Urinary bladder (tissue), 4 donors: Measurements from ENCODE around the gene RPL28. TPM values are rescaled to one million over a fixed set of nuclear protein-coding genes. Genes with fewer than 3 reads are reported as not detected.
"Not testable (repeated sequence)": the region's sequence is repeated elsewhere in the genome, so short reads cannot be mapped to it uniquely, and the experiment has no call there.

Source experiments
- DNase-seq: peaks from one replicate; pipeline ENCODE4 v3.0.0-alpha.2; 2015; ENCODE audit errors: extremely low spot score
- H3K27ac ChIP-seq: one replicate; pipeline ENCODE4 v1.5.1; 2013; ENCODE audit warnings: low read depth, mild to moderate bottlenecking, moderate library complexity
- H3K36me3 ChIP-seq: one replicate; pipeline ENCODE4 v1.6.1; 2013; ENCODE audit warnings: mild to moderate bottlenecking, moderate library complexity; ENCODE audit not compliant: insufficient read depth
- H3K4me1 ChIP-seq: one replicate; pipeline ENCODE4 v1.6.1; 2013; ENCODE audit warnings: mild to moderate bottlenecking, moderate library complexity; ENCODE audit not compliant: insufficient read depth
- H3K4me3 ChIP-seq: one replicate; pipeline ENCODE4 v1.5.1; 2013; ENCODE audit warnings: low read depth, low read length
- WGBS: extraction: QIAGEN DNeasy Blood & Tissue Kit; methylation state at CpG from one replicate; pipeline ENCODE4 v1.1.7; 2013; 5-methylcytosine and 5-hydroxymethylcytosine counted together
- polyA plus RNA-seq: library from polyadenylated mRNA; stranded (reverse); fragments of 200-250 nt; gene quantifications from one replicate; pipeline ENCODE4 v1.2.3, GENCODE V29; 2013
- total RNA-seq: library from RNA; depleted of rRNA; stranded (reverse); fragments of >200 nt; gene quantifications from one replicate; pipeline ENCODE4 v1.2.3, GENCODE V29; 2014
- donor health status: healthy with polysubstance abuse.
- donor health status: healthy.

RPL28 gene
- total and polyA plus RNA-seq, 2 donors, result 141 to 1,449 TPM

DNA sequence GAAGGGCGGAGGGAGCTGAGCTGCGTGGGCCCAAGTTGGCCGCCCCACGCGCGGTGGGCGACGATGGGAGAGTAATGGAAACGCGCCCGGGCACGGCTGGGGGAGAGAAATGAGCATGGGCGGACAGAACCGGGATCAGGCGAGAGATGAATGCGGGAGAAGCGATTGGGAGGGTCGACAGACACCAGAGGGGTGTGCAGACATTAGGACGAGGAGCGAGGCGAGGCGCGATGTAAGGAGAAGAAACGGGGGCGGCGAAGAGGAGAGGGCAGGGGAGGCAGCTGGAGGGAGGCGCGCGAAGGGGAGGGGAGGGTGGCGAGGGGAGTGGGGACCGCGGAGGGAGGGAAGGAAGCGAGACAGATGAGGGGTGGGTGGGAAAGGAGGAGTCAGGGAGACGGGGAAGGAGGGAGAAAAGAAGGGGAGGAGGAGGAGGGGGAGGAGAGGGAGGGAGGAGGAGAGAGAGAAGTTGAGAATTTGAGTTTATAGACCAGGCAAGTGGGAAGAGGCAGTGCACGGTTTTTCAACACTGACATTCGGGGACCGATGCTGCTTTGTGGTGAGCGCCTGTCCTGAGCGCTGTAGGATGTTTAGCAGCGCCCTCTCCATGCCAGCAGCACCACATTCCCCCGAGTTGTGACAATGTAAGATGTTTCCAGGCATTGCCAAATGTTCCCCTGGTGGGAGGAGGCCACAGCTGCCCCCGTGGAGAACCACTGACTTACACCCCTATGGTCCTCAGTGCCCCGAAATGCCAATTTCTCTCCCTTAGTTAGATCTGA, 57.5 kb downstream of the RPL28 start, which contains the start of gene SHISA7:
Gene SHISA7 (minus strand): TSS at position 256 of the 779 bp plus-strand sequence. CDS start 437 bp downstream, outside the sequence.
- WGBS, result 1% methylated on average over 43 of the region's 43 CpGs
- Histone ChIP-seq H3K4me1 (no peaks in the 10 kb centered on the region), H3K36me3 (no peaks in the 10 kb centered on the region), H3K27ac (no peak within 1 kb of the TSS), H3K4me3 (no peak within 1 kb of the TSS)
- no peak for DNase-seq

GRCh38 chr19:55443824-55444480, 58.2 kb downstream of the RPL28 start:
- WGBS, result 40% methylated on average over 18 of the region's 18 CpGs
- H3K36me3 ChIP-seq, result no peaks in the 10 kb centered on the region

DNA sequence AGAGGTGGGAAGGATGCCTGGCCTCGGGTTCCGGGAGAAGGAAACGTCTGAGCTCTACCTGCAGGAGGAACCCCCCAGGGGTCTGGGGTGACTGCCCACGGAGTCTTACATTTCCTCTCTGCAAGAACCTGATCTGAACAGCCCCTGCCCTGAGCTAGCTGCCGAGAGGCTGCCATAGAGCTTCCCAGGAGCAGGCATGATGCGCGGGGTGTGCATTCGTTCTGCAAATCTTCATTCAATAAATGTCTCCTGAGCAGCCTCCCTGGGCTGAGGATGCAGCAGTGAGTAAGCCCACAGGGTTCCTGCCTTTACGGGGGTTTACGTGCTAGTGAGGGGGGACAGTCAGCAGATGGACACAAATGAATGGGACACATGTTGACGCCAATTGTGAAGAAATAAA, 58.9 kb downstream of the RPL28 start:
- no peak for DNase-seq
- 42% methylated on average over 11 of the region's 11 CpGs for WGBS
- Histone ChIP-seq H3K36me3 (no peaks in the 10 kb centered on the region), H3K4me3 (no peak overlapping the region), H3K4me1 (no peaks in the 10 kb centered on the region), H3K27ac (no peak overlapping the region)

More at GRCh38 chr19:55443824-55444480, 58.2 kb downstream of the RPL28 start:
- no peak overlapping the region for H3K27ac ChIP-seq
- no peaks in the 10 kb centered on the region for H3K4me1 ChIP-seq
- H3K4me3 ChIP-seq, result no peak overlapping the region
- no peak for DNase-seq

DNA sequence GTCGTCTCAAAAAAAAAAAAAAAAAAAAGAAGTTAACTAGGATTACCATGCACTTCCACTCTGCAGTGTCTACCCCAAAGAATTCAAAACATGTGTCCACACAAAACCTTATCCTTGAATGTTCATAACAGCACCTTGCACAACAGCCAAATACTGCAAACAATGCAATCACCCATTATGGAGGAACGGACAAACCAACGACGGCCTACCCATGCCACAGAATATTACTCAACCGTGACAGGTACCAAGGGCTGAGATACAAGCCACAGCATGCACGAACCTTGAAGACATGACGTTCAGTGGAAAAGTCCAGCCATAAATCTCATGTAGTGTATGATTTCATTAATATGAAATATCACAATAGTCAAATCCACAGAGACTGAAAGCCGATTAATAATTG, 60.3 kb downstream of the RPL28 start:
- WGBS, result 67% methylated on average over 8 of the region's 8 CpGs
- H3K27ac ChIP-seq, result no peak overlapping the region
- H3K4me3 ChIP-seq, result no peak overlapping the region
- no peaks in the 10 kb centered on the region for H3K36me3 ChIP-seq
- no peak for DNase-seq
- no peaks in the 10 kb centered on the region for H3K4me1 ChIP-seq

GRCh38 chr19:55447421-55448174, 61.9 kb downstream of the RPL28 start:
- no peaks in the 10 kb centered on the region for H3K4me1 ChIP-seq
- no peak overlapping the region for H3K27ac ChIP-seq
- DNase-seq, result no peak
- H3K4me3 ChIP-seq, result no peak overlapping the region
- WGBS, result 31% methylated on average over 16 of the region's 16 CpGs
- no peaks in the 10 kb centered on the region for H3K36me3 ChIP-seq

GRCh38 chr19:55448175-55448490, 62.4 kb downstream of the RPL28 start:
- H3K4me1 ChIP-seq, DNase-seq, H3K27ac ChIP-seq, H3K4me3 ChIP-seq, H3K36me3 ChIP-seq: not testable (repeated sequence)
- 87% methylated on average over 5 of the region's 5 CpGs for WGBS

DNA sequence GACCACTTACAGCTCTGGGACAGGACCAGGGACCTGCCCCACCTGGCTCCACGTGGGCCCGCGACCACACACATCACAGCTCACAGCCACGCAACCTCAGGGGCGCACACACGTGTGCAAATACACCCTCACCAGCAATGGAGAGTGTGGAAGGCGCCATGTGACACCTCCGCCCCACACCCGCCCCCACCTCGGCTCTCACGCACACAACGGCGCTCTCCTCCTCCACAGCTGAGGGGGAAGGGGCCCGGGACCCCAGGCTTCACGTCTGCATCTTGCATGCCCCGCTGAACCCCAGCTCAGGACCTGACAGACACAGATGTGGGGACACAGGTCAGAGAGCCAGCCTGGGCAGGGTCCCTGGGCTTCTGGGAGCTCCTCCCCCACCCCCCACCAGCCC, 63.7 kb downstream of the RPL28 start:
- 34% methylated on average over 16 of the region's 16 CpGs for WGBS

DNA sequence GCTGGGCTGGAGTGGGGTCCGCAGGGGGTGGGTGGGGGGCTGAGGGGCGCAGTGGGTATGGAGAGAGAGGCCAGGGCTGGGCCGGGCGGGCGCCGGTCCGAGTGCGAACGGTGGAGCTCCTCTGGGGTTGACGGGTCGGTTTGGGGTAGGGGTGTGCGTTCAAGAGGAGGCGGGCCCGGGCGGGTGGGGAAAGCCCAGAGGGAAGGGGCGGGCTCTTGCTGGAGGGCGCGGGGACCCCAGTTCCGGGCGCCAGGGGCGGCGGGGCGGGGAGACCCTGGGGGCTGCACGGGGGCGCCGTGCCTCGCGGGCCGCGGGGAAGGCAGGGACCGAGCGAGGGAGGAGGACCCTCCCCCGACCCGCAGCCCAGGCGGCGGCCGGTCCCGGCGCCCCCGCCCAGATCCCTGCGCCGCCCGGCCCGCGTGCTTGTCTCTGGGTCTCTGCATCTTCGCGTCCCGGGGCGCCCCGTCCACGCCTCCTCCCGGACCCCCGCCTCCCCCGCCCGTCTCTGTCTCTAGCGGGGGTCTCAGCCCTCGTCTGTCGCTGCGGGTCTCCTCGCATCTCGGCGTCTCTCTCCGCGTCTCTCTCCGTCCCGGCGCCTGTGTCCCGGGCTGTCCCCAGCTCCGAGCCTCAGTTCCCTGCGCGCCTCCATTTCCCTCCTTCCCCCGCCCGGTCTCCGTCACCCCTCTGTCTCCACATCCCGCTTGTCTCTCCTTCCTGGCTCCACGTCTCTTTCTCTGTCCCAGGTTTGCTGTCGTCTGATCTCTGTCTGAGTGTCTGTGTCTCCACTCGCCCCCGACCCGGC, 65.6 kb downstream of the RPL28 start:
- DNase-seq, result no peak
- no peaks in the 10 kb centered on the region for H3K36me3 ChIP-seq
- WGBS, result 1% methylated on average over 77 of the region's 80 CpGs
- no peaks in the 10 kb centered on the region for H3K4me1 ChIP-seq
- H3K27ac ChIP-seq, result no peak overlapping the region
- peak overlapping the region; percentile 26 for H3K4me3 ChIP-seq

More for the DNA sequence above, 63.7 kb downstream of the RPL28 start:
- H3K4me3 ChIP-seq, result no peak overlapping the region
- DNase-seq, result no peak
- H3K4me1 ChIP-seq, result no peaks in the 10 kb centered on the region
- no peaks in the 10 kb centered on the region for H3K36me3 ChIP-seq
- H3K27ac ChIP-seq, result no peak overlapping the region

DNA sequence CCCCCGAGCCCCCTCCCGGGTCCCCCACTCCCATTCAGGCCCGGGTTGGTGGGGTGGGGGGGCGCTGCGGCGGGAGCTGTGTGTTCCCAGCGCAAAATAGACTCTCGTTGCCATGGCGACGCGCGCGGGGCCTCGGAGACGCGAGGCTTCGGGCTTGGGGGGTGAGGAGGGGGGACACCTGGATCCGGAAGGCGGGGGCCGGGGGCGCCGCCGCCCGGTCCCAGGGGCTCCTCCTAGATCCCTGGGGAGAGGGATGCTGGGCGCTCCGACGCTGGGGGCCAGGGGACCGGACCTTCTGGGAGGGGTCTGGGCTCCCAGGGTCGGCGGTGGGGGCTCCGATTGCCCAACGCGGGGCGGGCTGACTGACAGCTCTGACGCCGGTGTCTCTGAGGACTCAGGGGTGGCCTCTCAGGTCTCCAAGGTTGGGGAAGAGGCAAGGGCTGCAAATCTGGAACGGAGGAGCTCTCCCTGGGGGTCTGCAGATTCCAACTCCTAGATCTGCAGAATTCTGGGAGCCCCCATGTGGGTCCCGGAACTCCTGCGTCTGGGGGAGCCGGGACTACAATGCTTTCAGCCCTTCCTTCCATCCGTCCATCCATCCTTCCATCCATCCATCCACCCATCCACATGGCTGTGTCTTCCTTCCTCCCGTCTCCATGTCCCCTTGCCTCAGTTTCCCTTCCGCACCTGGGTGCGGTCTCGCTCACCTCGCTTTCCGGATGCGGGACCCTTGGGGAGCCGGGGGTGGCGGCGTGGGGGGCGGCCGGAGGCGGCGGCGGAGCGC, 66.4 kb downstream of the RPL28 start:
- H3K36me3 ChIP-seq, result no peaks in the 10 kb centered on the region
- peak overlapping the region; percentile 26 for H3K4me3 ChIP-seq
- H3K27ac ChIP-seq, result no peak overlapping the region
- 3% methylated on average over 57 of the region's 57 CpGs for WGBS
- no peak for DNase-seq
- no peaks in the 10 kb centered on the region for H3K4me1 ChIP-seq

Other genes starting within 250 kb of the RPL28 start
- 47.2 TPM for gene TNNT1, start 236.7 kb upstream of the RPL28 start, total RNA-seq
- not detected for gene TNNT1, start 236.7 kb upstream of the RPL28 start, polyA plus RNA-seq
- gene TNNI3, start 228.2 kb upstream of the RPL28 start, total RNA-seq, result not detected
- not detected for gene TNNI3, start 228.2 kb upstream of the RPL28 start, polyA plus RNA-seq
- 0.37 TPM for gene DNAAF3, start 219.3 kb upstream of the RPL28 start, total RNA-seq
- gene DNAAF3, start 219.3 kb upstream of the RPL28 start, polyA plus RNA-seq, result 0.62 TPM
- 0.74 TPM for gene SYT5, start 205.6 kb upstream of the RPL28 start, total RNA-seq
- 0.77 TPM for gene SYT5, start 205.6 kb upstream of the RPL28 start, polyA plus RNA-seq
- 3.6 TPM for gene PTPRH, start 176.4 kb upstream of the RPL28 start, total RNA-seq
- 1.6 TPM for gene PTPRH, start 176.4 kb upstream of the RPL28 start, polyA plus RNA-seq
- 0.79 TPM for gene TMEM86B, start 157.2 kb upstream of the RPL28 start, total RNA-seq
- 4.5 TPM for gene TMEM86B, start 157.2 kb upstream of the RPL28 start, polyA plus RNA-seq
- gene PPP6R1, start 126.9 kb upstream of the RPL28 start, total RNA-seq, result 14.5 TPM
- gene PPP6R1, start 126.9 kb upstream of the RPL28 start, polyA plus RNA-seq, result 43.1 TPM
- gene HSPBP1, start 105.8 kb upstream of the RPL28 start, total RNA-seq, result 6.5 TPM
- 56.3 TPM for gene HSPBP1, start 105.8 kb upstream of the RPL28 start, polyA plus RNA-seq
- 9.7 TPM for gene BRSK1, start 101.9 kb upstream of the RPL28 start, total RNA-seq
- 8.8 TPM for gene BRSK1, start 101.9 kb upstream of the RPL28 start, polyA plus RNA-seq
- 0.48 TPM for gene TMEM150B, start 60.6 kb upstream of the RPL28 start, total RNA-seq
- gene TMEM150B, start 60.6 kb upstream of the RPL28 start, polyA plus RNA-seq, result 1.7 TPM
- 9.3 TPM for gene KMT5C, start 46.1 kb upstream of the RPL28 start, total RNA-seq
- 10.2 TPM for gene KMT5C, start 46.1 kb upstream of the RPL28 start, polyA plus RNA-seq
- gene COX6B2, start 31.2 kb upstream of the RPL28 start, total RNA-seq, result not detected
- 0.39 TPM for gene COX6B2, start 31.2 kb upstream of the RPL28 start, polyA plus RNA-seq
- not detected for gene GARIN5B, start 22.7 kb upstream of the RPL28 start, total RNA-seq
- gene GARIN5B, start 22.7 kb upstream of the RPL28 start, polyA plus RNA-seq, result not detected
- 0.42 TPM for gene IL11, start 15.5 kb upstream of the RPL28 start, total RNA-seq
- 0.53 TPM for gene IL11, start 15.5 kb upstream of the RPL28 start, polyA plus RNA-seq
- not detected for gene TMEM190, start 9.1 kb upstream of the RPL28 start, total RNA-seq
- gene TMEM190, start 9.1 kb upstream of the RPL28 start, polyA plus RNA-seq, result not detected
- not detected for gene TMEM238, start 1.6 kb upstream of the RPL28 start, total RNA-seq
- 0.43 TPM for gene TMEM238, start 1.6 kb upstream of the RPL28 start, polyA plus RNA-seq
- 29.9 TPM for gene UBE2S, start 21.9 kb downstream of the RPL28 start, total RNA-seq
- gene UBE2S, start 21.9 kb downstream of the RPL28 start, polyA plus RNA-seq, result 17.5 TPM
- gene SHISA7, start 57.4 kb downstream of the RPL28 start, total RNA-seq, result 0.16 TPM
- gene SHISA7, start 57.4 kb downstream of the RPL28 start, polyA plus RNA-seq, result 0.05 TPM
- gene ISOC2, start 75.7 kb downstream of the RPL28 start, total RNA-seq, result 35.1 TPM
- gene ISOC2, start 75.7 kb downstream of the RPL28 start, polyA plus RNA-seq, result 94.1 TPM
- gene C19orf85, start 78.8 kb downstream of the RPL28 start, total RNA-seq, result not detected
- gene C19orf85, start 78.8 kb downstream of the RPL28 start, polyA plus RNA-seq, result 0.51 TPM
- gene ZNF628, start 90.7 kb downstream of the RPL28 start, total RNA-seq, result 0.79 TPM
- gene ZNF628, start 90.7 kb downstream of the RPL28 start, polyA plus RNA-seq, result 11.9 TPM
- gene NAT14, start 99.3 kb downstream of the RPL28 start, total RNA-seq, result 7.1 TPM
- gene NAT14, start 99.3 kb downstream of the RPL28 start, polyA plus RNA-seq, result 27.0 TPM
- gene SSC5D, start 102.5 kb downstream of the RPL28 start, total RNA-seq, result 24.4 TPM
- 24.4 TPM for gene SSC5D, start 102.5 kb downstream of the RPL28 start, polyA plus RNA-seq
- not detected for gene SBK2, start 151.2 kb downstream of the RPL28 start, total RNA-seq
- gene SBK2, start 151.2 kb downstream of the RPL28 start, polyA plus RNA-seq, result not detected
- gene SBK3, start 159.6 kb downstream of the RPL28 start, total RNA-seq, result not detected
- gene SBK3, start 159.6 kb downstream of the RPL28 start, polyA plus RNA-seq, result 0.72 TPM
- 1.6 TPM for gene ZNF579, start 194.9 kb downstream of the RPL28 start, total RNA-seq
- 10.8 TPM for gene ZNF579, start 194.9 kb downstream of the RPL28 start, polyA plus RNA-seq
- 2.3 TPM for gene FIZ1, start 213.6 kb downstream of the RPL28 start, total RNA-seq
- 11.1 TPM for gene FIZ1, start 213.6 kb downstream of the RPL28 start, polyA plus RNA-seq
- 5.7 TPM for gene ZNF524, start 214.4 kb downstream of the RPL28 start, total RNA-seq
- gene ZNF524, start 214.4 kb downstream of the RPL28 start, polyA plus RNA-seq, result 30.9 TPM
- 2.1 TPM for gene ZNF865, start 219.7 kb downstream of the RPL28 start, total RNA-seq
- 13.7 TPM for gene ZNF865, start 219.7 kb downstream of the RPL28 start, polyA plus RNA-seq
- gene ZNF784, start 238.6 kb downstream of the RPL28 start, total RNA-seq, result 4.7 TPM
- 9.7 TPM for gene ZNF784, start 238.6 kb downstream of the RPL28 start, polyA plus RNA-seq